K562 (cell line): ENCODE data around the gene TALDO1. TPM values are rescaled to one million over a fixed set of nuclear protein-coding genes. Genes with fewer than 3 reads are reported as not detected.
A peak's percentile ranks its signal among the peaks of the same experiment; 100 is the strongest.

Experiments used
- ATAC-seq: fragments of 200-7000 bp; cut with Tn5 transposase; 3 replicates; pipeline ENCODE4 v1.9.1; 2020; ENCODE audit warnings: moderate library complexity
- BruUV-seq: library from RNA; stranded (reverse); fragments of 400-500 nt; replicated peaks from 2 replicates; lab custom pipeline; 2021; lab: Mats Ljungman, UMichigan
- CTCF ChIA-PET: fragments of 300-600 bp; formaldehyde crosslinking; extraction: SDS; loops from one replicate; lab custom pipeline; 2021; ENCODE audit warnings: low intra/inter-chr PET ratio; lab: Yijun Ruan, JAX
- POLR2A ChIA-PET: fragments of 300-600, 350-650 bp; sonication (Branson Sonifier 250); formaldehyde crosslinking; extraction: SDS; loops from one replicate; lab custom pipeline; 2021; ENCODE audit warnings: antibody characterized with exemption, inconsistent platforms; lab: Yijun Ruan, JAX
- DNase-seq, 4 experiments: peaks; one replicate each; pipeline versions ENCODE4 v3.0.0 to v3.0.0-alpha.2; 2011 to 2018; ENCODE audit warnings: low spot score in 3 of 4, mixed read lengths in 3 of 4; ENCODE audit errors: extremely low read depth in 1 of 4
- FAIRE-seq: peaks from 2 replicates; lab custom pipeline; 2011; peaks lifted over from hg19 to GRCh38; lab: Jason Lieb, UNC
- H2AFZ ChIP-seq: 2 replicates; pipeline ENCODE4 v1.6.0; 2011; ENCODE audit warnings: low read depth, low read length, control low read depth, inconsistent platforms
- H3K27ac ChIP-seq: fragments of 200-600 bp; 3 replicates; pipeline ENCODE4 v1.8.0; 2011; ENCODE audit warnings: low read depth, mild to moderate bottlenecking, control low read depth, inconsistent platforms, low read length, moderate library complexity, mixed read lengths; ENCODE audit errors: extremely low read depth
- H3K27me3 ChIP-seq, 2 experiments: fragments of 300-600 bp in 1 of 2; 2 replicates in 1 of 2; 3 replicates in 1 of 2; pipeline versions ENCODE4 v1.6.0 to v1.8.0; 2011; ENCODE audit warnings: inconsistent platforms in 2 of 2, low read length in 2 of 2, mild to moderate bottlenecking in 1 of 2, mixed read lengths in 1 of 2, moderate library complexity in 1 of 2; ENCODE audit not compliant: control insufficient read depth in 2 of 2, insufficient read depth in 2 of 2
- H3K36me3 ChIP-seq: fragments of 300-600 bp; 3 replicates; pipeline ENCODE4 v1.8.0; 2011; ENCODE audit warnings: mild to moderate bottlenecking, low read length, inconsistent platforms; ENCODE audit not compliant: control insufficient read depth, insufficient read depth
- H3K4me1 ChIP-seq, 2 experiments: fragments of 200-600 bp in 1 of 2; replicated peaks in 1 of 2; 2 replicates in 1 of 2; 3 replicates in 1 of 2; pipeline versions ENCODE4 v1.5.1 to v1.8.0; 2011; ENCODE audit warnings: inconsistent platforms in 2 of 2, low read length in 2 of 2, mild to moderate bottlenecking in 1 of 2, mixed read lengths in 1 of 2, moderate library complexity in 1 of 2; ENCODE audit not compliant: control insufficient read depth in 2 of 2, insufficient read depth in 2 of 2
- H3K4me2 ChIP-seq: 2 replicates; pipeline ENCODE4 v1.6.1; 2011; ENCODE audit warnings: low read length, control low read depth, inconsistent platforms, mixed read lengths; ENCODE audit not compliant: insufficient read depth
- H3K4me3 ChIP-seq: fragments of 200-600 bp; sonication (generic), shearing (Covaris generic); 2 replicates; pipeline ENCODE4 v1.5.1; 2016; ENCODE audit warnings: control low read depth, inconsistent platforms
- H3K79me2 ChIP-seq: fragments of 200-600 bp; 3 replicates; pipeline ENCODE4 v1.8.0; 2011; ENCODE audit warnings: low read length, inconsistent platforms; ENCODE audit not compliant: control insufficient read depth, insufficient read depth
- H3K9ac ChIP-seq, 2 experiments: 2 replicates each; pipeline versions ENCODE4 v1.6.0 to v1.6.1; 2011; ENCODE audit warnings: low read depth in 2 of 2, low read length in 2 of 2, control low read depth in 1 of 2, inconsistent platforms in 1 of 2, mild to moderate bottlenecking in 1 of 2, mixed read lengths in 1 of 2; ENCODE audit not compliant: insufficient read depth in 1 of 2
- H3K9me1 ChIP-seq: one replicate; pipeline ENCODE4 v1.6.0; 2011; ENCODE audit warnings: inconsistent platforms, mild to moderate bottlenecking, low read length, moderate library complexity; ENCODE audit not compliant: control insufficient read depth, insufficient read depth
- H3K9me3 ChIP-seq: replicated peaks from 2 replicates; pipeline ENCODE4 v1.5.1; 2011; ENCODE audit warnings: low read depth, low read length, inconsistent platforms; ENCODE audit not compliant: control insufficient read depth, insufficient read depth
- H4K20me1 ChIP-seq: replicated peaks from 2 replicates; pipeline ENCODE4 v1.6.1; 2011; ENCODE audit warnings: low read length, inconsistent platforms, mixed read lengths; ENCODE audit not compliant: control insufficient read depth, insufficient read depth
- HDAC8 ChIP-seq: fragments of 450-650 bp; IDR thresholded peaks from 2 replicates; pipeline ENCODE4 v1.6.1; 2016; ENCODE audit warnings: mild to moderate bottlenecking, missing genetic modification characterization, moderate library complexity, missing compliant biosample characterization
- NCOA4 ChIP-seq: fragments of 450-650 bp; IDR thresholded peaks from 2 replicates; pipeline ENCODE4 v1.6.1; 2018; ENCODE audit warnings: mild to moderate bottlenecking; ENCODE audit not compliant: partially characterized antibody
- RB1 ChIP-seq: fragments of 450-650 bp; IDR thresholded peaks from 2 replicates; pipeline ENCODE4 v1.6.1; 2017; ENCODE audit warnings: low read depth, mild to moderate bottlenecking
- TAF1 ChIP-seq: IDR thresholded peaks from 2 replicates; pipeline ENCODE4 v1.6.1; 2011; ENCODE audit warnings: mild to moderate bottlenecking, low read length, moderate library complexity; ENCODE audit not compliant: insufficient read depth, control insufficient read depth, severe bottlenecking; ENCODE audit errors: extremely low read depth
- WGBS: fragments of 100-300 bp; shearing (Covaris generic); methylation state at CpG from one replicate; pipeline ENCODE4 v1.1.6; 2016; ENCODE audit warnings: low coverage, mixed read lengths; ENCODE audit not compliant: insufficient coverage; ENCODE audit errors: missing lambda C conversion rate; 5-methylcytosine and 5-hydroxymethylcytosine counted together
- in situ Hi-C: fragments of 300-500 bp; cut with MboI; formaldehyde crosslinking; loops from 4 replicates; pipeline ENCODE4 v1.15.0; 2018; ENCODE audit warnings: inconsistent platforms, mixed read lengths
- intact Hi-C: fragments of 100-400 bp; cut with micrococcal nuclease; formaldehyde crosslinking; loops from 2 replicates; pipeline ENCODE4 v1.14.2; 2022
- polyA plus RNA-seq, 8 experiments: library from polyadenylated mRNA; depleted of rRNA in 4 of 8; stranded (reverse) in 5 of 8; unstranded in 3 of 8; fragments of >200 nt; fragmentation: Nextera tagmentation in 2 of 8; fragmentation: Illumina TruSeq in 1 of 8; extraction: Ambion mirVana in 2 of 8; extraction: Trizol in 1 of 8; gene quantifications; 2 replicates each; pipeline versions ENCODE4 v1.2.1 to v1.2.3, GENCODE V29; 2011 to 2014; ENCODE audit warnings: inconsistent platforms in 1 of 8, missing spikeins in 1 of 8
- total RNA-seq, 7 experiments: library from RNA; depleted of rRNA in 6 of 7; stranded (reverse); fragments of >200 nt in 6 of 7; fragmentation: Illumina TruSeq in 2 of 7; extraction: Trizol in 2 of 7; gene quantifications; 2 replicates each; pipeline versions ENCODE4 v1.2.1 to v1.2.3, GENCODE V29; 2011 to 2021; ENCODE audit warnings: low replicate concordance in 1 of 7
- TF ChIP-seq, protein P1 (sequence below): sonication (generic); formaldehyde crosslinking; IDR thresholded peaks from 2 replicates; pipeline ENCODE4 v1.8.0; 2022; ENCODE audit warnings: missing genetic modification reagents, mild to moderate bottlenecking, moderate library complexity, borderline replicate concordance
- TF ChIP-seq, protein P2 (sequence below), 2 experiments: fragments of 200-800 bp in 1 of 2; sonication (Bioruptor generic) in 1 of 2; sonication (generic) in 1 of 2; formaldehyde crosslinking in 1 of 2; IDR thresholded peaks in 1 of 2; conservative IDR thresholded peaks in 1 of 2; 2 replicates each; pipeline versions ENCODE4 v1.5.0 to v1.6.1; 2016 to 2020; ENCODE audit warnings: missing compliant biosample characterization in 1 of 2, missing genetic modification characterization in 1 of 2, missing genetic modification reagents in 1 of 2
- TF ChIP-seq, protein P3 (sequence below): fragments of 250-450 bp; sonication (Bioruptor Pico); IDR thresholded peaks from 2 replicates; pipeline ENCODE4 v1.4.0; 2020
- TF ChIP-seq, protein P4 (sequence below): fragments of 450-650 bp; IDR thresholded peaks from 2 replicates; pipeline ENCODE4 v1.7.0; 2016; ENCODE audit warnings: borderline replicate concordance

Gene TALDO1
- total and polyA plus RNA-seq, 9 of the 15 experiments (the other 6 are each of a cell fraction or from before 2014, with no cell fraction given) = 260 to 541 (median 441) TPM

DNA sequence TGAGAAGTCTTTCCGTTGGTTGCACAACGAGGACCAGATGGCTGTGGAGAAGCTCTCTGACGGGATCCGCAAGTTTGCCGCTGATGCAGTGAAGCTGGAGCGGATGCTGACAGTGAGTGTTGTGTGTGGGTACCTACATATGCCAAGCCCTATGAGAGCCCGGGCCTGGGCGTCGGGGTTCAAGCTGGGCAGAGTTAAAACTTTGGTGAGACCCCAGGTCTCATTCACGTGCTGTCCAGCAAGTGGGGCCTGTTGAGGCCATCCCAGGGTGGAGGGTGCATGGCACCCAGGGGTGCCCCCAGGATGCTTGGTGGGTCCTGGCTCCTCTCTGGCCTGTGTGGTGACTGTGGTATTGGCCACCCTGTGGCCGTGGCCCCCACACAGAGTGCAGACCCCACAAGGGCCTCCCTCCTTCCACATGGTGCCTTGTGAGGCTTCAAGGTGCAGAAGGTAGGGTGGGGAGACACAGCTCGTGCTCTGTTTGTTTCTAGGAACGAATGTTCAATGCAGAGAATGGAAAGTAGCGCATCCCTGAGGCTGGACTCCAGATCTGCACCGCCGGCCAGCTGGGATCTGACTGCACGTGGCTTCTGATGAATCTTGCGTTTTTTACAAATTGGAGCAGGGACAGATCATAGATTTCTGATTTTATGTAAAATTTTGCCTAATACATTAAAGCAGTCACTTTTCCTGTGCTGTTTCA, 17.2 kb downstream of the TALDO1 start:
- no peak for DNase-seq
- H3K9ac ChIP-seq = no peak overlapping the region; a peak in 1 of 4 replicates
- H2AFZ ChIP-seq = no peak overlapping the region
- H3K79me2 ChIP-seq = peaks cover 3% of the 10 kb centered on the region; the same call in 1 of the 3 replicates
- intact Hi-C loops (no loop called here), in situ Hi-C loops (no loop called here)
- H3K9me1 ChIP-seq = peaks cover 6% of the 10 kb centered on the region
- H3K36me3 ChIP-seq = peaks cover 82% of the 10 kb centered on the region
- H3K27me3 ChIP-seq = no peaks in the 10 kb centered on the region
- H3K4me2 ChIP-seq = no peak overlapping the region
- FAIRE-seq = peak; percentile 62
- 82% methylated on average over 18 of the region's 18 CpGs for WGBS
- ChIA-PET POLR2A (interaction anchor here (0.8 to 10.4 kb wide), 7 partner anchors 10 to 282 kb away, joined by 3 to 88 read pairs (median 3); partner anchors contain the start of gene TALDO1), CTCF (interaction anchor here (1.5 kb wide), 1 partner anchor 37 kb away, joined by 8 read pairs; no protein-coding TSS in a partner anchor)
- no peak overlapping the region for H3K27ac ChIP-seq
- H4K20me1 ChIP-seq = peaks cover 36% of the 10 kb centered on the region
- no peaks in the 10 kb centered on the region for H3K9me3 ChIP-seq
- H3K4me1 ChIP-seq = peaks cover 8 to 35% of the 10 kb centered on the region in 2 experiments; a peak in 4 of 5 replicates
- ATAC-seq = peak; percentile 6
- H3K4me3 ChIP-seq = no peak overlapping the region
- BruUV-seq = no TSS peak
- no peak for TF ChIP-seq HDAC8
- TF ChIP-seq NCOA4 = no peak
- TF ChIP-seq, protein P1, sequence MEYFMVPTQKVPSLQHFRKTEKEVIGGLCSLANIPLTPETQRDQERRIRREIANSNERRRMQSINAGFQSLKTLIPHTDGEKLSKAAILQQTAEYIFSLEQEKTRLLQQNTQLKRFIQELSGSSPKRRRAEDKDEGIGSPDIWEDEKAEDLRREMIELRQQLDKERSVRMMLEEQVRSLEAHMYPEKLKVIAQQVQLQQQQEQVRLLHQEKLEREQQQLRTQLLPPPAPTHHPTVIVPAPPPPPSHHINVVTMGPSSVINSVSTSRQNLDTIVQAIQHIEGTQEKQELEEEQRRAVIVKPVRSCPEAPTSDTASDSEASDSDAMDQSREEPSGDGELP = 0 out of 2 replicates have a peak, but pooled peaks have one; percentile 3
- TF ChIP-seq TAF1 = peak; percentile 8
- TF ChIP-seq, protein P2, sequence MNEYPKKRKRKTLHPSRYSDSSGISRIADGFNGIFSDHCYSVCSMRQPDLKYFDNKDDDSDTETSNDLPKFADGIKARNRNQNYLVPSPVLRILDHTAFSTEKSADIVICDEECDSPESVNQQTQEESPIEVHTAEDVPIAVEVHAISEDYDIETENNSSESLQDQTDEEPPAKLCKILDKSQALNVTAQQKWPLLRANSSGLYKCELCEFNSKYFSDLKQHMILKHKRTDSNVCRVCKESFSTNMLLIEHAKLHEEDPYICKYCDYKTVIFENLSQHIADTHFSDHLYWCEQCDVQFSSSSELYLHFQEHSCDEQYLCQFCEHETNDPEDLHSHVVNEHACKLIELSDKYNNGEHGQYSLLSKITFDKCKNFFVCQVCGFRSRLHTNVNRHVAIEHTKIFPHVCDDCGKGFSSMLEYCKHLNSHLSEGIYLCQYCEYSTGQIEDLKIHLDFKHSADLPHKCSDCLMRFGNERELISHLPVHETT (CRISPR knock-in tag; conservative IDR thresholded peaks at IDR 0.05 in 1 of 2, IDR thresholded peaks at IDR 0.05 in 1 of 2) = no peak
- TF ChIP-seq, protein P3, sequence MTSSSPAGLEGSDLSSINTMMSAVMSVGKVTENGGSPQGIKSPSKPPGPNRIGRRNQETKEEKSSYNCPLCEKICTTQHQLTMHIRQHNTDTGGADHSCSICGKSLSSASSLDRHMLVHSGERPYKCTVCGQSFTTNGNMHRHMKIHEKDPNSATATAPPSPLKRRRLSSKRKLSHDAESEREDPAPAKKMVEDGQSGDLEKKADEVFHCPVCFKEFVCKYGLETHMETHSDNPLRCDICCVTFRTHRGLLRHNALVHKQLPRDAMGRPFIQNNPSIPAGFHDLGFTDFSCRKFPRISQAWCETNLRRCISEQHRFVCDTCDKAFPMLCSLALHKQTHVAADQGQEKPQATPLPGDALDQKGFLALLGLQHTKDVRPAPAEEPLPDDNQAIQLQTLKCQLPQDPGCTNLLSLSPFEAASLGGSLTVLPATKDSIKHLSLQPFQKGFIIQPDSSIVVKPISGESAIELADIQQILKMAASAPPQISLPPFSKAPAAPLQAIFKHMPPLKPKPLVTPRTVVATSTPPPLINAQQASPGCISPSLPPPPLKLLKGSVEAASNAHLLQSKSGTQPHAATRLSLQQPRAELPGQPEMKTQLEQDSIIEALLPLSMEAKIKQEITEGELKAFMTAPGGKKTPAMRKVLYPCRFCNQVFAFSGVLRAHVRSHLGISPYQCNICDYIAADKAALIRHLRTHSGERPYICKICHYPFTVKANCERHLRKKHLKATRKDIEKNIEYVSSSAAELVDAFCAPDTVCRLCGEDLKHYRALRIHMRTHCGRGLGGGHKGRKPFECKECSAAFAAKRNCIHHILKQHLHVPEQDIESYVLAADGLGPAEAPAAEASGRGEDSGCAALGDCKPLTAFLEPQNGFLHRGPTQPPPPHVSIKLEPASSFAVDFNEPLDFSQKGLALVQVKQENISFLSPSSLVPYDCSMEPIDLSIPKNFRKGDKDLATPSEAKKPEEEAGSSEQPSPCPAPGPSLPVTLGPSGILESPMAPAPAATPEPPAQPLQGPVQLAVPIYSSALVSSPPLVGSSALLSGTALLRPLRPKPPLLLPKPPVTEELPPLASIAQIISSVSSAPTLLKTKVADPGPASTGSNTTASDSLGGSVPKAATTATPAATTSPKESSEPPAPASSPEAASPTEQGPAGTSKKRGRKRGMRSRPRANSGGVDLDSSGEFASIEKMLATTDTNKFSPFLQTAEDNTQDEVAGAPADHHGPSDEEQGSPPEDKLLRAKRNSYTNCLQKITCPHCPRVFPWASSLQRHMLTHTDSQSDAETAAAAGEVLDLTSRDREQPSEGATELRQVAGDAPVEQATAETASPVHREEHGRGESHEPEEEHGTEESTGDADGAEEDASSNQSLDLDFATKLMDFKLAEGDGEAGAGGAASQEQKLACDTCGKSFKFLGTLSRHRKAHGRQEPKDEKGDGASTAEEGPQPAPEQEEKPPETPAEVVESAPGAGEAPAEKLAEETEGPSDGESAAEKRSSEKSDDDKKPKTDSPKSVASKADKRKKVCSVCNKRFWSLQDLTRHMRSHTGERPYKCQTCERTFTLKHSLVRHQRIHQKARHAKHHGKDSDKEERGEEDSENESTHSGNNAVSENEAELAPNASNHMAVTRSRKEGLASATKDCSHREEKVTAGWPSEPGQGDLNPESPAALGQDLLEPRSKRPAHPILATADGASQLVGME (CRISPR knock-in tag) = no peak
- TF ChIP-seq, protein P4, sequence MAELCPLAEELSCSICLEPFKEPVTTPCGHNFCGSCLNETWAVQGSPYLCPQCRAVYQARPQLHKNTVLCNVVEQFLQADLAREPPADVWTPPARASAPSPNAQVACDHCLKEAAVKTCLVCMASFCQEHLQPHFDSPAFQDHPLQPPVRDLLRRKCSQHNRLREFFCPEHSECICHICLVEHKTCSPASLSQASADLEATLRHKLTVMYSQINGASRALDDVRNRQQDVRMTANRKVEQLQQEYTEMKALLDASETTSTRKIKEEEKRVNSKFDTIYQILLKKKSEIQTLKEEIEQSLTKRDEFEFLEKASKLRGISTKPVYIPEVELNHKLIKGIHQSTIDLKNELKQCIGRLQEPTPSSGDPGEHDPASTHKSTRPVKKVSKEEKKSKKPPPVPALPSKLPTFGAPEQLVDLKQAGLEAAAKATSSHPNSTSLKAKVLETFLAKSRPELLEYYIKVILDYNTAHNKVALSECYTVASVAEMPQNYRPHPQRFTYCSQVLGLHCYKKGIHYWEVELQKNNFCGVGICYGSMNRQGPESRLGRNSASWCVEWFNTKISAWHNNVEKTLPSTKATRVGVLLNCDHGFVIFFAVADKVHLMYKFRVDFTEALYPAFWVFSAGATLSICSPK = no peak
- TF ChIP-seq RB1 = peak; percentile 26; the same call in 1 of the 2 replicates
